Activated naive CD8-positive, alpha-beta T cell treated with anti-CD3 and anti-CD28 coated beads, Interleukin-2, amount 50 U/mL, for 24 hours (primary cell): ENCODE data around the gene RNF175.
"Not testable (repeated sequence)": the region's sequence is repeated elsewhere in the genome, so short reads cannot be mapped to it uniquely, and the experiment has no call there.

Source experiments
- ATAC-seq: fragments of 150-1000 bp; cut with Tn5 transposase; one replicate; pipeline ENCODE4 v1.10.0; 2021
- DNase-seq: peaks from one replicate; pipeline ENCODE4 v3.0.0; 2021
- H3K27ac Mint-ChIP-seq: one replicate; pipeline ENCODE4 v1.8.0; 2021; ENCODE audit warnings: mild to moderate bottlenecking, mixed read lengths
- H3K27me3 Mint-ChIP-seq: one replicate; pipeline ENCODE4 v1.8.0; 2021; ENCODE audit warnings: mixed read lengths
- H3K36me3 Mint-ChIP-seq: one replicate; pipeline ENCODE4 v1.8.0; 2021; ENCODE audit warnings: low read depth, mixed read lengths
- H3K4me1 Mint-ChIP-seq: one replicate; pipeline ENCODE4 v1.8.0; 2021; ENCODE audit warnings: mixed read lengths
- H3K4me3 Mint-ChIP-seq: one replicate; pipeline ENCODE4 v1.8.0; 2021; ENCODE audit warnings: mild to moderate bottlenecking, moderate library complexity, mixed read lengths
- H3K9me3 Mint-ChIP-seq: one replicate; pipeline ENCODE4 v1.8.0; 2021; ENCODE audit warnings: mixed read lengths

The RNF175 gene

GRCh38 chr4:153710681-153711080, 49.1 kb downstream of the RNF175 start:
- Mint-ChIP-seq H3K9me3 (no peaks in the 10 kb centered on the region), H3K27ac (no peak overlapping the region), H3K4me3 (no peak overlapping the region), H3K27me3 (peaks cover 8% of the 10 kb centered on the region), H3K4me1 (peaks cover 15% of the 10 kb centered on the region), H3K36me3 (no peaks in the 10 kb centered on the region)
- DNase-seq, result no peak
- no peak for ATAC-seq

- Mint-ChIP-seq H3K4me1 (peaks cover 10% of the 10 kb centered on the region), H3K4me3 (no peak overlapping the region)
Measured at GRCh38 chr4:153706519-153706918, 53.3 kb downstream of the RNF175 start.

GRCh38 chr4:153705743-153706468, 53.9 kb downstream of the RNF175 start:
- Mint-ChIP-seq H3K4me3 (no peak overlapping the region), H3K27ac (no peak overlapping the region), H3K9me3 (no peaks in the 10 kb centered on the region), H3K36me3 (no peaks in the 10 kb centered on the region), H3K27me3 (no peaks in the 10 kb centered on the region), H3K4me1 (peaks cover 10% of the 10 kb centered on the region)
- DNase-seq (no peak), ATAC-seq (no peak)

More at GRCh38 chr4:153706519-153706918, 53.3 kb downstream of the RNF175 start:
- ATAC-seq, result no peak
- no peak for DNase-seq
- Mint-ChIP-seq H3K36me3 (no peaks in the 10 kb centered on the region), H3K9me3 (no peaks in the 10 kb centered on the region), H3K27me3 (no peaks in the 10 kb centered on the region), H3K27ac (no peak overlapping the region)

GRCh38 chr4:153704522-153704921, 55.3 kb downstream of the RNF175 start:
- Mint-ChIP-seq H3K9me3 (no peaks in the 10 kb centered on the region), H3K4me1 (peaks cover 10% of the 10 kb centered on the region), H3K36me3 (no peaks in the 10 kb centered on the region), H3K27ac (no peak overlapping the region), H3K4me3 (no peak overlapping the region), H3K27me3 (no peaks in the 10 kb centered on the region)
- ATAC-seq (no peak), DNase-seq (no peak)

GRCh38 chr4:153684971-153685371, 74.9 kb downstream of the RNF175 start:
- ATAC-seq (no peak), DNase-seq (no peak)
- Mint-ChIP-seq H3K27ac (no peak overlapping the region), H3K4me1 (peaks cover 11% of the 10 kb centered on the region), H3K36me3 (peaks cover 22% of the 10 kb centered on the region), H3K27me3 (peaks cover 29% of the 10 kb centered on the region), H3K9me3 (peaks cover 15% of the 10 kb centered on the region), H3K4me3 (peak overlapping the region; percentile 76)

- peak; percentile 91 for ATAC-seq
- peaks cover 9% of the 10 kb centered on the region for H3K9me3 Mint-ChIP-seq
- H3K27me3 Mint-ChIP-seq, result peaks cover 29% of the 10 kb centered on the region
- H3K27ac Mint-ChIP-seq, result no peak within 1 kb of the TSS
- peaks cover 16% of the 10 kb centered on the region for H3K36me3 Mint-ChIP-seq
- peaks cover 11% of the 10 kb centered on the region for H3K4me1 Mint-ChIP-seq
- peak within 1 kb of the TSS; percentile 76 for H3K4me3 Mint-ChIP-seq
- DNase-seq, result peak; percentile 68
Measured at GRCh38 chr4:153684182-153684970, 75.4 kb downstream of the RNF175 start, which contains the start of gene TLR2. TSS of gene TLR2 (plus strand) at chr4:153684280. CDS start at chr4:153702908, 18,628 bp downstream.

GRCh38 chr4:153683763-153684181, 76.1 kb downstream of the RNF175 start:
- peaks cover 10% of the 10 kb centered on the region for H3K36me3 Mint-ChIP-seq
- peaks cover 11% of the 10 kb centered on the region for H3K4me1 Mint-ChIP-seq
- peak overlapping the region; percentile 66 for H3K4me3 Mint-ChIP-seq
- H3K27me3 Mint-ChIP-seq, result peaks cover 29% of the 10 kb centered on the region
- no peak overlapping the region for H3K27ac Mint-ChIP-seq
- ATAC-seq (no peak), DNase-seq (no peak)
- H3K9me3 Mint-ChIP-seq, result peaks cover 3% of the 10 kb centered on the region

- peaks cover 21% of the 10 kb centered on the region for H3K27me3 Mint-ChIP-seq
- ATAC-seq, result no peak
- peaks cover 15% of the 10 kb centered on the region for H3K9me3 Mint-ChIP-seq
- no peak overlapping the region for H3K4me3 Mint-ChIP-seq
- H3K4me1 Mint-ChIP-seq, result peaks cover 5% of the 10 kb centered on the region
- H3K36me3 Mint-ChIP-seq, result no peaks in the 10 kb centered on the region
- H3K27ac Mint-ChIP-seq, result no peak overlapping the region
- DNase-seq, result no peak
Measured at GRCh38 chr4:153679486-153679885, 80.3 kb downstream of the RNF175 start.

- DNase-seq (no peak), ATAC-seq (no peak)
- Mint-ChIP-seq H3K27me3 (peaks cover 11% of the 10 kb centered on the region), H3K9me3 (peaks cover 23% of the 10 kb centered on the region), H3K4me3 (no peak overlapping the region), H3K4me1 (no peaks in the 10 kb centered on the region), H3K27ac (no peak overlapping the region), H3K36me3 (no peaks in the 10 kb centered on the region)
Measured at GRCh38 chr4:153676984-153677383, 82.8 kb downstream of the RNF175 start.

- Mint-ChIP-seq H3K27me3 (peaks cover 11% of the 10 kb centered on the region), H3K27ac (no peak overlapping the region)
Measured at GRCh38 chr4:153676486-153676885, 83.3 kb downstream of the RNF175 start.

GRCh38 chr4:153669838-153670237, 90.0 kb downstream of the RNF175 start:
- Mint-ChIP-seq H3K4me1 (peaks cover 10% of the 10 kb centered on the region), H3K27ac (no peak overlapping the region), H3K27me3 (peaks cover 24% of the 10 kb centered on the region), H3K4me3 (no peak overlapping the region), H3K9me3 (peaks cover 16% of the 10 kb centered on the region), H3K36me3 (no peaks in the 10 kb centered on the region)
- ATAC-seq (peak; percentile 40), DNase-seq (no peak)

More at GRCh38 chr4:153676486-153676885, 83.3 kb downstream of the RNF175 start:
- no peaks in the 10 kb centered on the region for H3K4me1 Mint-ChIP-seq
- no peaks in the 10 kb centered on the region for H3K36me3 Mint-ChIP-seq
- H3K9me3 Mint-ChIP-seq, result peaks cover 23% of the 10 kb centered on the region
- DNase-seq (no peak), ATAC-seq (no peak)
- H3K4me3 Mint-ChIP-seq, result no peak overlapping the region

GRCh38 chr4:153668647-153669046, 91.2 kb downstream of the RNF175 start:
- Mint-ChIP-seq H3K27me3 (peaks cover 23% of the 10 kb centered on the region), H3K4me3 (no peak overlapping the region), H3K4me1 (peaks cover 10% of the 10 kb centered on the region), H3K9me3 (peaks cover 9% of the 10 kb centered on the region), H3K27ac (no peak overlapping the region), H3K36me3 (no peaks in the 10 kb centered on the region)
- DNase-seq (no peak), ATAC-seq (no peak)

GRCh38 chr4:153666505-153666904, 93.3 kb downstream of the RNF175 start:
- H3K36me3 Mint-ChIP-seq, DNase-seq, H3K27ac Mint-ChIP-seq, H3K4me3 Mint-ChIP-seq, ATAC-seq: not testable (repeated sequence)
- H3K9me3 Mint-ChIP-seq, result peaks cover 16% of the 10 kb centered on the region
- peaks cover 10% of the 10 kb centered on the region for H3K4me1 Mint-ChIP-seq
- H3K27me3 Mint-ChIP-seq, result peaks cover 19% of the 10 kb centered on the region

- Mint-ChIP-seq H3K4me3 (no peak overlapping the region), H3K27me3 (peaks cover 11% of the 10 kb centered on the region), H3K9me3 (peaks cover 16% of the 10 kb centered on the region), H3K27ac (no peak overlapping the region), H3K36me3 (no peaks in the 10 kb centered on the region), H3K4me1 (no peaks in the 10 kb centered on the region)
- no peak for DNase-seq
- no peak for ATAC-seq
Measured at GRCh38 chr4:153663667-153664066, 96.2 kb downstream of the RNF175 start.

GRCh38 chr4:153661908-153662307, 97.9 kb downstream of the RNF175 start:
- DNase-seq, result no peak
- Mint-ChIP-seq H3K36me3 (no peaks in the 10 kb centered on the region), H3K27ac (no peak overlapping the region), H3K4me3 (no peak overlapping the region), H3K4me1 (no peaks in the 10 kb centered on the region), H3K27me3 (peaks cover 5% of the 10 kb centered on the region), H3K9me3 (peaks cover 16% of the 10 kb centered on the region)
- no peak for ATAC-seq
